ENCODE measurements around the gene UBR1. TPM values are rescaled to one million over a fixed set of nuclear protein-coding genes. Genes with fewer than 3 reads are reported as not detected.

Gene UBR1
- total and polyA plus RNA-seq, 8 donors: 24.3 to 31.5 (median 28.5) TPM

GRCh38 chr15:43071451-43071850, 34.4 kb downstream of the UBR1 start:
- peaks cover 0 to 78% of the 10 kb centered on the region in 2 donors for H3K36me3 ChIP-seq
- ATAC-seq: no peak
- intact Hi-C loops (cut with DNase I): no loop called here

DNA sequence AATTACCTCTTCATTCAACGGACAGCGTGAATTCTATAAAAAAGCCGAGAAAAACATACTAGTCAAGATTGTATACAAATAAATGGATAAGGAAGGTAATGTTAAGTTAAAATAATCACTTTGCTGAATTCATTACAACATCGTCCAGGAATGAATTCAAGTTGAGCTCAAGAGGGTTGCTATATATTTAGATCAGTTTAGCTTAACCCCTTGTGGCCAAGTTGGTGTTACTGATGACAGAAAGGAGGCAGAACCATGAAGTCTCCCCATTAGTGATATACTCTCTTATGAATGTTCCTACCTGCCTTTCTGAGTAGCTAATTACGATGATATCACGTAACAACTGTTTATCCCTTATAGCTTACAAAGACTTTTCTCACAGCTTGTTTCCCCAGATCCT, 34.9 kb downstream of the UBR1 start:
- ATAC-seq (no peak), DNase-seq (no peak)
- Histone ChIP-seq H3K36me3 (peaks cover 0 to 84% of the 10 kb centered on the region in 2 donors), H3K4me3 (no peak overlapping the region), H3K4me1 (no peaks in the 10 kb centered on the region), H3K9me3 (no peaks in the 10 kb centered on the region), H3K27ac (no peak overlapping the region), H3K27me3 (no peaks in the 10 kb centered on the region)
- TF ChIP-seq CTCF (IDR thresholded peaks at IDR 0.05): no peak
- intact Hi-C loops (cut with DNase I): no loop called here

More at GRCh38 chr15:43071451-43071850, 34.4 kb downstream of the UBR1 start:
- H3K4me1 ChIP-seq: no peaks in the 10 kb centered on the region
- H3K27me3 ChIP-seq: no peaks in the 10 kb centered on the region
- no peak for DNase-seq
- TF ChIP-seq CTCF (IDR thresholded peaks at IDR 0.05): no peak
- H3K9me3 ChIP-seq: no peaks in the 10 kb centered on the region
- no peak overlapping the region for H3K27ac ChIP-seq
- H3K4me3 ChIP-seq: no peak overlapping the region

DNA sequence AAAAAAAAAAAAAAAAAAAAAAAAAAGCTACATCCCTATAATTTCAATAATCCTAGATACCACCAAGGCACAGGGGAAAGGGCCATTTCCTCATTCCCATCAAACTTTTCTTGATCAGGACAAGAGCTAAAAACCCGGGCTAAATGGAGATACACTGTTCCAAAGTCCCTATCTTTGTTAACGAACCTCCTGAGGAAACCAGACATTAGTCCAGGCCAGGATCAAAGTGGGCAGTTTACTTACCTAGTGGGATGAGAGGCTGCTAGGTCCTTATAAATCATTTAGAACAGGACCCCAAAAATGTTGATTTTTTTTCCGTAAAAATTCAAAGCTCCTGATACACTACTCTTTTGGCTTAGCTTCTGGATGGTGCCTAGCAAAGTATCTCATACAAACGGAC, 35.6 kb downstream of the UBR1 start:
- TF ChIP-seq CTCF (IDR thresholded peaks at IDR 0.05): no peak
- Histone ChIP-seq H3K36me3 (peaks cover 0 to 90% of the 10 kb centered on the region in 2 donors), H3K4me3 (no peak overlapping the region), H3K27me3 (no peaks in the 10 kb centered on the region), H3K4me1 (no peaks in the 10 kb centered on the region), H3K9me3 (no peaks in the 10 kb centered on the region), H3K27ac (no peak overlapping the region)
- intact Hi-C loops (cut with DNase I): no loop called here
- DNase-seq (no peak), ATAC-seq (no peak)

DNA sequence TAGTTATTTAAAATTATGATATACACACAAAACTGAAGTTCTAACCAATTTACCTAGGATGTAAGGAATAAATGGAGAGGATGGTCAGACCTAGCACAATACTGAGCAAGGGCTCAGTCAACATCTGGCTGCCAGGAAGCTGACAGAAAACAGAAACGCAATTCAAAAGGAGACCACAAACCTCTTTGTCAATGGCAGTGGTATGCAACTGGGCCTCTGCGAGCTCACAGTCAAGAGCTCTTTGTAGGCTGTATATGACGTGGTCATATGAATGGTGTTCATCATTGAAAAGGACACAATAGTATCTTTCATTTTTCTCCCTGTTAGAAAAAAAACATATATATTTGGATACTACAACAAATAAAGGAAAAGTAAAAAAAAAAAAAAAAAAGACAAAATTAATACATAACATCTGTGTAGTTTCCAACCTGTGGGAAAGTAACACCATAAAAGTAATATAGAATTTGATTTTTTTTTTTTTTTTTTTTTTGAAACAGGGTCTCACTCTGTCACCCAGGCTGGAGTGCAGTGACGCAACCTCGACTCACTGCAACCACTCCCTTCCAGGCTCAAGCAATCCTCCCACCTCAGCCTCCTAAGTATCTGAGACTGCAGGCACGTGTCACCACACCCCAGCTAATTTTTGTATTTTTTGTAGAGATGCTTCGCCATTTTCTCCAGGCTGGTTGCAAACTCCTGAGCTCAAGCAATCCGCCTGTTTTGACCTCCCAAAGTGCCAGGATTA, 37.9 kb downstream of the UBR1 start:
- DNase-seq: no peak
- Histone ChIP-seq H3K36me3 (peaks cover 0 to 72% of the 10 kb centered on the region in 2 donors), H3K27ac (no peak overlapping the region), H3K4me1 (no peaks in the 10 kb centered on the region), H3K4me3 (no peak overlapping the region), H3K27me3 (no peaks in the 10 kb centered on the region), H3K9me3 (no peaks in the 10 kb centered on the region)
- intact Hi-C loops (cut with DNase I): no loop called here
- TF ChIP-seq CTCF (IDR thresholded peaks at IDR 0.05): no peak
- no peak for ATAC-seq

DNA sequence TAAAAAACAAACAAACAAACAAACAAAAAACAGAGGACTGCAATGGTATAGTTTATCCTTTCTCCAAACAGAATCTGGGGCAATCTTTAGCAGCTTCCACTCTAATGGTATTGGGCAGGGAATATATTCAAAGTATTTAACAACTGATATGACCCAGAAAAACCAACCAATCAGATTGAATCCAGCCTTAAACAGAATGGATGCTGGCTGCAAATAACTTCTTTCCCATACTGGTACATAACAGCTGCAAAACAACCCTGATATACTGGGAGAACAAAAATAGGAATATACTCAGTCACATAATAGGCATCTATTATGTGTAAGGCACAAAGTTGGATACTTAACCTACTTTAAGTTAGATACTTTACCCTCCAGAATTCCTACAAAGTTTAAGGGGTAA, 49.1 kb downstream of the UBR1 start:
- Histone ChIP-seq H3K9me3 (no peaks in the 10 kb centered on the region), H3K36me3 (peaks cover 7 to 100% of the 10 kb centered on the region in 2 donors), H3K4me3 (no peak overlapping the region), H3K4me1 (no peaks in the 10 kb centered on the region), H3K27me3 (no peaks in the 10 kb centered on the region), H3K27ac (no peak overlapping the region)
- no peak for ATAC-seq
- no peak for TF ChIP-seq CTCF (IDR thresholded peaks at IDR 0.05)
- DNase-seq: no peak
- intact Hi-C loops (cut with DNase I): no loop called here
